ENCODE measurements around the gene SART3. TPM values are rescaled to one million over a fixed set of nuclear protein-coding genes. Genes with fewer than 3 reads are reported as not detected.
A peak's percentile ranks its signal among the peaks of the same experiment; 100 is the strongest.
"Not testable (repeated sequence)": the region's sequence is repeated elsewhere in the genome, so short reads cannot be mapped to it uniquely, and the experiment has no call there.

Gene SART3
- total RNA-seq, 1 donor from 2014 or later = 43.3 TPM

DNA sequence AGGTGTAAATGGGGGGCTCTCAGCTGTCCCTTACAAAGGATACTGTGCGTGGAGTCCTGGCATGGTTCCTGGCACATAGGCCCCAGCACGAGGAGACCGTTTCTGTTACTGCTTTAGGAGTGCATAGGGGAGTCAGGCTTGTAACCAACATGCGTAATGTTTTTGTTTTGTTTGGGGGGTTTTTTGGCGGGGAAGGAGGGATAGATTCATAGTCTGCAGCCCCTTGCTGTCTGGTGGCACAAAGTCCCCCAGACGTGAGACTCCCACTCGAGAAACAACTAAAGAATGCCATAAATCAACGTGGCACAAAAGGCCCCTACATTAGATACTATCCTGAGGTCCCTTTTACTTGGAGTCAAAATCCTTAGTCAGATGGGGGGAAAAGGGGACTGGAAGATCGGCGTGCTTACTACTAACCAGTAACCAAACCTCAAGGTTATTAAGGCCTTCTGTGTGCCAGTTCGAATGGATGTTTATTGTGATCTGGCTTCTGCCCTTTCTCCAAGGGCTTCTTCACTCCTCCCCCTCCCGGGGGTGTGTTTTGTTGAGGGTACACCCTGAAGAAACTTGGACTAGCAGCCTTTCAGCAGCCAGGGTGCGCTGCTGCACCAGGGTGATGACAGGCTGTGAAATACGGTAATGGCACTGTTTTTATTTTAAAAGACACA, 2.3 kb upstream of the SART3 start:
- Histone ChIP-seq H3K36me3 (ENCODE audit: control insufficient read depth in 3 of 3, insufficient read depth in 3 of 3, low read length in 3 of 3) (peaks cover 25 to 45% (median 39%) of the 10 kb centered on the region in 3 donors), H3K9ac (ENCODE audit: low read depth in 1 of 3, low read length in 3 of 3) (peak overlapping the region; percentile 94 to 96 (median 95)), H3K4me1 (ENCODE audit: control insufficient read depth in 3 of 3, insufficient read depth in 3 of 3, low read length in 3 of 3) (peaks cover 45 to 64% (median 49%) of the 10 kb centered on the region in 3 donors), H3K4me3 (ENCODE audit: low read length in 3 of 3) (peak overlapping the region; percentile 91 to 93 (median 93)), H3K9me3 (ENCODE audit: control insufficient read depth in 3 of 3, low read length in 3 of 3) (no peaks in the 10 kb centered on the region), H3K27me3 (ENCODE audit: control insufficient read depth in 3 of 3, insufficient read depth in 3 of 3, low read length in 3 of 3) (no peaks in the 10 kb centered on the region), H3K27ac (ENCODE audit: low read depth, low read length) (peak overlapping the region; percentile 91)

DNA sequence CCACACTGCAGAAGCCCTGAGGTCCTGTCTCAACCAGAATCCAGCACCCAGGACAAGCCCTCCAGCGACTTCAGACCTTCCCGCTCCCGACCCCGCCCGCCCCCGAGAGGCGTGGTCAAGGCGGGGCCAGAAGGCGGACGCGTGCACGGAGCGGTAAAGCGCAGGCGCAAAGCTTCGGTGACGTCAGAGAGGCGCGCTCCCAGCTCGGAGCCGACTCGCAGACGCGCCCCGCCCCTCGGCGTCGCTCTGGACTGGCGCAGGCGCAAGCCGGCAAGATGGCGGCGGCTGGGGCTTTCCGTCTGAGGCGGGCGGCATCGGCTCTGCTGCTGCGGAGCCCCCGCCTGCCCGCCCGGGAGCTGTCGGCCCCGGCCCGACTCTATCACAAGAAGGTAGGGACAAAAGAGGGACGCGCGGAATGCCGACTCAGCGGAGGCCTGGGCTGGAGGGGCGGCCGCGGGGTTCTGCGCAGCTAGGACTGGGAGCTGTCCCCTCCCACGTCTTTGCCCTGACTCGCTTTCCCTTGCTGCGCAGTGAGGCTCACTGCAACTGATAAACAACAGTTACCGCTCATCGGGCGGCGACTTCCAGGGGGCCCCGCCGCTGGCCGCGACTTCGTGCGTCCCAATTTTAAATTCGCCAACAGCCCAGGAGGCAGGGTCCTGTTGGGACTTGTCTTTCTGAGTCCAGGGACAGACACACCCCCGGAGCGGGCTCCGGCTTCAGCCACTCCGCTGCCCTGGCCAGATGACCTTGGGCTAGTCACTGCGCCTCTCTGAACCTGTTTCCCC, 1.6 kb upstream of the SART3 start, which contains the start of gene ISCU:
TSS of gene ISCU (plus strand) at position 249 of the 788 bp plus-strand sequence. CDS start at position 276, 27 bp downstream.
- Histone ChIP-seq H3K9me3 (ENCODE audit: control insufficient read depth in 3 of 3, low read length in 3 of 3) (no peaks in the 10 kb centered on the region), H3K4me1 (ENCODE audit: control insufficient read depth in 3 of 3, insufficient read depth in 3 of 3, low read length in 3 of 3) (peaks cover 52 to 70% (median 52%) of the 10 kb centered on the region in 3 donors), H3K27ac (ENCODE audit: low read depth, low read length) (peak within 1 kb of the TSS; percentile 94), H3K36me3 (ENCODE audit: control insufficient read depth in 3 of 3, insufficient read depth in 3 of 3, low read length in 3 of 3) (peaks cover 18 to 42% (median 33%) of the 10 kb centered on the region in 3 donors), H3K4me3 (ENCODE audit: low read length in 3 of 3) (peak within 1 kb of the TSS; percentile 93 to 100 (median 98)), H3K9ac (ENCODE audit: low read depth in 1 of 3, low read length in 3 of 3) (peak within 1 kb of the TSS; percentile 95 to 99 (median 98)), H3K27me3 (ENCODE audit: control insufficient read depth in 3 of 3, insufficient read depth in 3 of 3, low read length in 3 of 3) (no peaks in the 10 kb centered on the region)

DNA sequence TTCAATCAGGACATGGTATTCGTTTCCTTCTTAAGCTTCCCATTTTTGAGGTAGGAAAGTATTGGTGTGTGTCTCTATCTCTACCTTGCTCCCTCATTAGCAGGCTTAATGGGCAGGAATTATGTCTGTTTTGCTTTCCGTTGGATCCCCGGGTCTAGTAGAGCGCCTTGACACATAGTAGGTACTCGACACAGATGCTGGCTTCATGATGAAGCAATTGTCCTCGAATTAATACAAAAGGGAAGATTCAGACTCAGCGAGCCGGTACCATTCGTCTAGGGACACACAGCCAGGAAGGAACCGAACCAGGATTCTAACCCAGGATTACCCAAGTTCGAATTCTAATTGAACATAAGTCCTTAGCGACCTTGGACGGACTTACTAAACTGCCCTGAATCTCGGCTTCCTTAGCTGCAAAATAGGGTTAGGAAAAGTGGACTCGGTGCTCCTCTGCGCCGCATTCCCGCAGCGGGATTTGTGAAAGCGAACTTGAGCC, 927 bp upstream of the SART3 start:
- Histone ChIP-seq H3K4me3 (ENCODE audit: low read length in 3 of 3) (peak overlapping the region; percentile 93 to 100 (median 98)), H3K27me3 (ENCODE audit: control insufficient read depth in 3 of 3, insufficient read depth in 3 of 3, low read length in 3 of 3) (no peaks in the 10 kb centered on the region), H3K9ac (ENCODE audit: low read depth in 1 of 3, low read length in 3 of 3) (peak overlapping the region; percentile 92 to 99 (median 98)), H3K9me3 (ENCODE audit: control insufficient read depth in 3 of 3, low read length in 3 of 3) (no peaks in the 10 kb centered on the region), H3K27ac (ENCODE audit: low read depth, low read length) (peak overlapping the region; percentile 94), H3K4me1 (ENCODE audit: control insufficient read depth in 3 of 3, insufficient read depth in 3 of 3, low read length in 3 of 3) (peaks cover 52 to 70% (median 56%) of the 10 kb centered on the region in 3 donors), H3K36me3 (ENCODE audit: control insufficient read depth in 3 of 3, insufficient read depth in 3 of 3, low read length in 3 of 3) (peaks cover 15 to 39% (median 30%) of the 10 kb centered on the region in 3 donors)

DNA sequence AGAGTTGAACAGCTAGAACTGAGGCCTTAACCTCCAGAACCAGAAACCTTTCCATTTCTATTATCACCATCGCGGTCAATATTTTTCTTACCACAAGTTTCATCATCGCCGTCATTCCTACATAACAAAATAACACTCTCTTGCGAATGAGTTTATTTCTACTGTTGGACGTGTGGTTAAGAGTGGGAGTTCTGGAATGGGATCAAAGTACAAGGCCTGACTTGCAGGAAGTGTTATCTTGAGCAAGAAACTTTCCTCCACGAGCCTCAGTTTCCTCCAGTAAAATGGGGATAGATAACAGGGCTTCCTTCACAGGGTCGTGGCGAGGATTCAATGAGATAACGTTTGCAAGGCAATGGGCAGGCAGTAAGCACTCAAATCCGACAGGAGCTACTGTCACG, 652 bp downstream of the SART3 start:
- Histone ChIP-seq H3K27ac (ENCODE audit: low read depth, low read length) (peak overlapping the region; percentile 94), H3K9ac (ENCODE audit: low read depth in 1 of 3, low read length in 3 of 3) (peak overlapping the region; percentile 92 to 99 (median 98)), H3K4me1 (ENCODE audit: control insufficient read depth in 3 of 3, insufficient read depth in 3 of 3, low read length in 3 of 3) (peaks cover 47 to 68% (median 56%) of the 10 kb centered on the region in 3 donors), H3K36me3 (ENCODE audit: control insufficient read depth in 3 of 3, insufficient read depth in 3 of 3, low read length in 3 of 3) (peaks cover 8 to 24% (median 16%) of the 10 kb centered on the region in 3 donors), H3K4me3 (ENCODE audit: low read length in 3 of 3) (peak overlapping the region; percentile 93 to 100 (median 98)), H3K27me3 (ENCODE audit: control insufficient read depth in 3 of 3, insufficient read depth in 3 of 3, low read length in 3 of 3) (no peaks in the 10 kb centered on the region), H3K9me3 (ENCODE audit: control insufficient read depth in 3 of 3, low read length in 3 of 3) (no peaks in the 10 kb centered on the region)

DNA sequence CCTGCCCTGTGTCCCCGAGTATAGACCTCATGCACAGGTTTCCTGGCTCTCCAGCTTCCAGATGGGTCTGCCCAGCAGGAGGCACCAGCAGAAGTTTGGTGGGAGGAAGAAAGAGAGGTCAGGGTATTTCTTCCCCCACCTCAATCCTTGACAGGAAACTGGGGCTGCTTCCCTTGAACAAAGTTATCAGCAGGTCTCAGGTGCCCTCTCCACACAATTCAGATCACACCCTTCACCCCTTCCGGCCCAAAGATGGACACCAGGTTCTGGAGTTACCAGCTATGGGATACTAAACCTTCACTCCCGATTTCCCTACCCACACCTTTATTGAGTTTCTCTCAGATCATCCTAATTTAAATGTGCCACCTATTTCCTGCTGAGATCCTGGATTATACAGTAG, 1.2 kb downstream of the SART3 start:
- Histone ChIP-seq H3K36me3 (ENCODE audit: control insufficient read depth in 3 of 3, insufficient read depth in 3 of 3, low read length in 3 of 3) (peaks cover 5 to 19% (median 11%) of the 10 kb centered on the region in 3 donors), H3K27ac (ENCODE audit: low read depth, low read length) (no peak overlapping the region), H3K9ac (ENCODE audit: low read depth in 1 of 3, low read length in 3 of 3) (peak overlapping the region in 2 of 3 donors; percentile 92 to 99), H3K9me3 (ENCODE audit: control insufficient read depth in 3 of 3, low read length in 3 of 3) (no peaks in the 10 kb centered on the region), H3K4me1 (ENCODE audit: control insufficient read depth in 3 of 3, insufficient read depth in 3 of 3, low read length in 3 of 3) (peaks cover 47 to 64% (median 56%) of the 10 kb centered on the region in 3 donors), H3K27me3 (ENCODE audit: control insufficient read depth in 3 of 3, insufficient read depth in 3 of 3, low read length in 3 of 3) (no peaks in the 10 kb centered on the region), H3K4me3 (ENCODE audit: low read length in 3 of 3) (peak overlapping the region; percentile 93 to 100 (median 98))

DNA sequence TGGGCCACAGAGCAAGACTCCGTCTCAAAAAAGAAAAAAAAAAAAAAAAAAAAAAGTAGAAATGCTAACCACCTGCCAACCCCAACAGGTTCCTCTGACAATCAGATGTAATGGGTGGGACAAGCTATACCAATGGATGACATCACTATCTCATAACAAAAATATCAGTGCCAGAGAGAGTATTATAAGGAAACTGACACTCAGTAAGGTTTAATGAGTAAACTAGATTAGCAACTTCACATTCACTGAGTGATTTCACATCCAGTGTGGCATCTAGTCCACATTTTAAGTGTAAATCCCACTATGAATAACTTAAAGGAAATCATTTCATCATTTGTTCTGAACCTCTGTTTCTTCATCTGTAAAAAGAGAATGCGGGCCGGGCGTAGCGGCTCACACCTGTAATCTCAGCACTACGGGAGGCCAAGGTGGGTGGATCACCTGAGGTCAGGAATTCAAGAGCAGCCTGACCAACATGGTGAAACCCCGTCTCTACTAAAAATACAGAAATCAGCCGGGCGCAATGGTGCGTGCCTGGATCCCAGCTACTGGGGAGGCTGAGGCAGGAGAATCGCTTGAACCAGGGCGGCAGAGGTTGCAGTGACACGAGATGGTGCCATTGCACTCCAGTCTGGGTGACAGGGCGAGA, 1.8 kb downstream of the SART3 start:
- no peak overlapping the region for H3K9ac ChIP-seq (ENCODE audit: low read depth in 1 of 3, low read length in 3 of 3)
- no peaks in the 10 kb centered on the region for H3K9me3 ChIP-seq (ENCODE audit: control insufficient read depth in 3 of 3, low read length in 3 of 3)
- no peaks in the 10 kb centered on the region for H3K27me3 ChIP-seq (ENCODE audit: control insufficient read depth in 3 of 3, insufficient read depth in 3 of 3, low read length in 3 of 3)
- peak overlapping the region in 1 of 3 donors; percentile 93 for H3K4me3 ChIP-seq (ENCODE audit: low read length in 3 of 3)
- H3K4me1 ChIP-seq (ENCODE audit: control insufficient read depth in 3 of 3, insufficient read depth in 3 of 3, low read length in 3 of 3) = peaks cover 44 to 58% (median 51%) of the 10 kb centered on the region in 3 donors
- no peak overlapping the region for H3K27ac ChIP-seq (ENCODE audit: low read depth, low read length)
- peaks cover 5 to 13% (median 6%) of the 10 kb centered on the region in 3 donors for H3K36me3 ChIP-seq (ENCODE audit: control insufficient read depth in 3 of 3, insufficient read depth in 3 of 3, low read length in 3 of 3)

DNA sequence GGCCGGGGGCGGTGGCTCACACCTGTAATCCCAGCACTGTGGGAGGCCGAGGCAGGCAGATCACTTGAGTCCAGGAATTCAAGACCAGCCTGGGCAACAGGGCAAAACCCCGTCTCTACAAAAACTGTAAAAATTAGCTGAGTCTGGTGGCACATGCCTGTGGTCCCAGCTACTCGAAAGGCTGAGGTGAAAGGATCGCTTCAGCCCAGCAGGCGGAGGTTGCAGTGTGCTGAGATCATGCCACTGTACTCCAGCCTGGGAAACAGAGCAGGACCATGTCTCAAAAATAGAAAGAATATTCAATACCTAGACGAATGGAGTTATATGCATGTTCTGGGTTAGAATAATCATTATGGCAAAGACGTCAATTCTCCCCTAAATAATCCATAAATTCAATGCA, 5.6 kb downstream of the SART3 start:
- not testable (repeated sequence) for H3K4me3 ChIP-seq (ENCODE audit: low read length in 3 of 3); H3K27ac ChIP-seq (ENCODE audit: low read depth, low read length); H3K9me3 ChIP-seq (ENCODE audit: control insufficient read depth in 3 of 3, low read length in 3 of 3); H3K9ac ChIP-seq (ENCODE audit: low read depth in 1 of 3, low read length in 3 of 3); H3K36me3 ChIP-seq (ENCODE audit: control insufficient read depth in 3 of 3, insufficient read depth in 3 of 3, low read length in 3 of 3); H3K27me3 ChIP-seq (ENCODE audit: control insufficient read depth in 3 of 3, insufficient read depth in 3 of 3, low read length in 3 of 3)
- H3K4me1 ChIP-seq (ENCODE audit: control insufficient read depth in 3 of 3, insufficient read depth in 3 of 3, low read length in 3 of 3) = peaks cover 25 to 38% (median 35%) of the 10 kb centered on the region in 3 donors

DNA sequence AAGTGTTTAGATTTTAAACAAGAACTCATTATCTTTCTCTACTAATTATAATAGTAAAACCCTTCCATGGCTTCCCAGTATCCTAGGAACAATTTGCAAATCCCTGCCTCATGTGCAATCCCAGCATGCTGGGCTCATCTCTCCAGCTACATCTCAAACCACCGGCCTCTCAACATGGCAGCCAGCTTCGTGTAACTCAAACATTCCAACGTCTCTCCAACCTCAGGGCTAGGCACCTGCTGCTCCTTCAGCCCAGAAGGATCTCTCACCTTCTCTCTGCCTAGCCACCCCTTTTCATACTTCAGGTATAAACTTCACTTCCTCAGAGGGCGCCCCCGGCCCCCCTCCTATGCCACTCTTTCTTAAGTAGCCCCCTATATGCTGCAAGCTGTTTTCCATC, 7.2 kb downstream of the SART3 start:
- no peak overlapping the region for H3K9ac ChIP-seq (ENCODE audit: low read depth in 1 of 3, low read length in 3 of 3)
- peaks cover 4 to 12% (median 5%) of the 10 kb centered on the region in 3 donors for H3K36me3 ChIP-seq (ENCODE audit: control insufficient read depth in 3 of 3, insufficient read depth in 3 of 3, low read length in 3 of 3)
- no peaks in the 10 kb centered on the region for H3K27me3 ChIP-seq (ENCODE audit: control insufficient read depth in 3 of 3, insufficient read depth in 3 of 3, low read length in 3 of 3)
- no peak overlapping the region for H3K4me3 ChIP-seq (ENCODE audit: low read length in 3 of 3)
- no peak overlapping the region for H3K27ac ChIP-seq (ENCODE audit: low read depth, low read length)
- no peaks in the 10 kb centered on the region for H3K9me3 ChIP-seq (ENCODE audit: control insufficient read depth in 3 of 3, low read length in 3 of 3)
- H3K4me1 ChIP-seq (ENCODE audit: control insufficient read depth in 3 of 3, insufficient read depth in 3 of 3, low read length in 3 of 3) = peaks cover 10 to 25% (median 21%) of the 10 kb centered on the region in 3 donors

DNA sequence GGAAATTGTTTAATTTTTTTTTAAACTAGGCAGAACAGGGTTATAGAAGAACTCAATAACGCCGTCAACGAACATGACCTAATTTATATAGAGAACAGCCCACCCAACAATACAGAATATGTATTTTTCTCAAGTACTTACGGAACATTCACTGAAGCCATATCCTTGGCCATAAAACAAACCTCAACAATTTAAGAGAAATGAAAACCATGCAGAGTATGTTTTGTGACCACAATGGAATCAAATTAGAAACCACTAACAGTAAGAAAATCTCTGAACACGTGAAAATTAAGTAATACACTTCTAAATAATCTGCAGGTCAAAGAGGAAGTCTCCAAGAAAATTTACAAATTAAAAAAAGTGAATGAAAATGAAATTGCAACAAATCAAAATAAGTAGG, 9.4 kb downstream of the SART3 start:
- peaks cover 5 to 13% (median 8%) of the 10 kb centered on the region in 3 donors for H3K4me1 ChIP-seq (ENCODE audit: control insufficient read depth in 3 of 3, insufficient read depth in 3 of 3, low read length in 3 of 3)

More for the DNA sequence above, 9.4 kb downstream of the SART3 start:
- Histone ChIP-seq H3K9ac (ENCODE audit: low read depth in 1 of 3, low read length in 3 of 3) (no peak overlapping the region), H3K9me3 (ENCODE audit: control insufficient read depth in 3 of 3, low read length in 3 of 3) (no peaks in the 10 kb centered on the region), H3K27ac (ENCODE audit: low read depth, low read length) (no peak overlapping the region), H3K27me3 (ENCODE audit: control insufficient read depth in 3 of 3, insufficient read depth in 3 of 3, low read length in 3 of 3) (no peaks in the 10 kb centered on the region), H3K4me3 (ENCODE audit: low read length in 3 of 3) (no peak overlapping the region), H3K36me3 (ENCODE audit: control insufficient read depth in 3 of 3, insufficient read depth in 3 of 3, low read length in 3 of 3) (peaks cover 5 to 18% (median 9%) of the 10 kb centered on the region in 3 donors)
